GM18868 (cell line): ENCODE data around the gene GHITM.

Experiments used
- ATAC-seq: cut with Tn5 transposase; IDR thresholded peaks from one replicate; pipeline ENCODE4 v1.9.1; 2021; ENCODE audit warnings: mild to moderate bottlenecking, moderate library complexity; ENCODE audit not compliant: unreplicated experiment

The GHITM gene

DNA sequence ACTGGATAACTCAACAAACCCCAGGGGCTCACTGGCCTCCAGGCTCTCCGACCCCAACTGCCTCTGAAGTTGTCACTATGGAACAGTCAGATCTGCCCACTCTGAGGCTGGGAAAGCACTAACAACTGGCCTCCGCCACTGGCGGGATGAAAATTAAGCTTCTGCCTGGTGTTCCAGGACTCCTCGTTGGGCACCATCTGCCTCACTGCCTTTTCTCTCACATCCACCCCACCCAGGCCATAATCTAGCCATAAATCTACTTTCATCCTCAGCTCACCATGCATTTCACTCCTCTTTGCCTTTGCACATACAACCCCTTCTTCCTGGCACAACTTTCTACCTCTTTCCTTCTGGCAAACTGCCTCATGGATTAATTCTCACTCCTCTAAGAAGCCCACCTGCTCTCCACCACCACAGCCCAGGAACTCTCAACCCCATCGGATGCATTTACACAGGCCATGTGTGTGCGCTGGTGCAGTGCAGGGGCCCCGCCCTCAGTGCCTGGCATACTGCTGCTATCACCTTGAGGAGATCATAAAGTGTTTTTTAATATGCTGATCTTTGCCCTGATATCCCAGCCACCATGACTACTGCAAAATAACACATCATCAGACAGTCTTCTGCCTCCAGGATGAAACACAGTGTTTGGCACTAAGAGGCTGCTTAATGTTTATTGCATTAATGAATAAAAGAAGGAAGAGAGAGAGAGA lies 59.1 kb downstream of the GHITM start:
- no peak for ATAC-seq

DNA sequence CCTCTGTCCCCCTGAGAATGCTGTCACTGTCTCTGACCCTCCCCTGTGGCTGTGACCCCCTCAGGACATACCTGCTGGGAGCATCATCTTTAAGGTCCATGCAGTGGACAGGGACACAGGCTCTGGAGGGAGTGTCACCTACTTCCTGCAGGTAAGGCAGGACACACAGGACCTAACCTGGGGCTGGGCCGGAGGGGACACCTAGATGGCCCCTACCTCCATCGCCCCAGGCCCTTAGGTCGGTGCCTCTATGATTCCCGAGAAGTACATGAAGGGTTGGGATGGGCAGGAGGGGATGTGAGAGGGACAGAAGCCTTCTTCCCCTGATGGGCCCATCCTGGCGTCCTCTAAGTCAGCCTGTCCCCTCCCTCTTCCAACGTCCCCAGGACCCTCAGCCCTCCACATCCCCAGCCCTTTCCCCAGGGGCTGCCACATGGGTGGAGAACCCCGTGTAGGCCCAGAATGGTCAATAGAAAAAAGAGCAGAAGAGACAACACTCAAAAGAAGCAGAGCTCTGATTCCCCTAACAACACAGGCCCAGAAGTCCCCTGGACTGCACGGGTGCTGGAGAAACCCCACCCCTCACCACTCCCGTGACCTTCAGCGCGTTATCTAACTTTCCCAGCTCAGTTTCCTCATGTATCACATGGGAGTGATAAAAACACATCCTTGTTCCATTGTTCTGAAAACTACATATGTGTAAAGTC lies 61.4 kb downstream of the GHITM start:
- ATAC-seq, result no peak

DNA sequence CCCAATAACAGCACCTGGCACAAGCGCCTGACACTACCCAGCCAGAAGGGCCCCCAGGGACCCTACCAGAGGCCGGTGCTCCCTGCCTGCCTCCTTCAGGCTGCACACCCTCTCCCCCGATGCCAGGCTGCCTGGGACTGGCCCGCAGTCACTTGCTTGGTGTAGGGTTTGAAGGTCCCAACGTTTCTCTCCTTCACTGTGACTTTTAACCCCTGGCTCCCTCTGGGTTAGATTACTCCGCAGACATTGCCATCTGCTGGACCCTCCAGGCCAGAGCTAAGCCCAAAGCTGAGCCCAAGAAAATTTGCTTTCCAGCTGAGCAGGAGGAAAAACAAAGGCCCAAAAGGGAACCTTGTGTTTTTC lies 61.9 kb downstream of the GHITM start:
- no peak for ATAC-seq

- no peak for ATAC-seq
These were observed 62.4 kb downstream of the GHITM start for GRCh38 chr10:84201682-84202081.

DNA sequence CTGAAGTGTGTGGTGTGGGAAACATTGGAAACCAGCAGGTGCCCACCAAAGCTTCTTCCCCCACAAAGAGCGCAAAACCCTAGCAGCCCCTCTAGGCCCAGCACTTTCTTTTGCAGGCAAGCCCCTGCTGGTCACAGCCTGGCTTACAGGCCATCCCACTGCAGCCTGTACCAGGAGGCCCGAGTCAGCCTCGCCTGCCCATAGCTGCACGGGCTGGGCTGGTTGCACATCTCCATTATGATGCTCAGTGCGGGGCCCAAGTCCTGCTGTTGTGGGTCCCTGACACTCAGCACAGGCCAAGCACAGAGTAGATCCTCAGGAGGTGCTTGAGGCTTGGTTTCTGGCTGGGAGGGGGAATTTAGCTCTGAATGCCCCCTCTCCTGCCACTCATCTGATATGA lies 63.0 kb downstream of the GHITM start:
- ATAC-seq, result no peak
